HepG2 (cell line): ENCODE measurements around the gene BAZ2A. TPM values are rescaled to one million over a fixed set of nuclear protein-coding genes. Genes with fewer than 3 reads are reported as not detected.

Source experiments
- ATAC-seq: fragments of 200-7000 bp; cut with Tn5 transposase; 3 replicates; pipeline ENCODE4 v1.9.1; 2020; ENCODE audit warnings: mild to moderate bottlenecking, moderate library complexity
- BruUV-seq: library from RNA; stranded (reverse); fragments of 400-500 nt; replicated peaks from 2 replicates; lab custom pipeline; 2021; lab: Mats Ljungman, UMichigan
- CTCF ChIA-PET: fragments of 300-600 bp; formaldehyde crosslinking; extraction: SDS; loops from one replicate; lab custom pipeline; 2021; ENCODE audit warnings: low total read pairs, inconsistent platforms, low intra/inter-chr PET ratio; lab: Yijun Ruan, JAX
- POLR2A ChIA-PET: fragments of 350-600 bp; sonication (Branson Sonifier 250); formaldehyde crosslinking; loops from one replicate; lab custom pipeline; 2020; ENCODE audit warnings: antibody characterized with exemption, inconsistent platforms; lab: Yijun Ruan, JAX
- DNase-seq: peaks from one replicate; pipeline ENCODE4 v3.0.0-alpha.2; 2015; ENCODE audit warnings: low spot score
- FAIRE-seq: peaks from 3 replicates; lab custom pipeline; 2011; peaks lifted over from hg19 to GRCh38; lab: Jason Lieb, UNC
- H2AFZ ChIP-seq: one replicate; pipeline ENCODE4 v1.6.1; 2011; ENCODE audit warnings: low read length, inconsistent platforms
- H3K27ac ChIP-seq: fragments of 300-600 bp; 3 replicates; pipeline ENCODE4 v1.8.0; 2011; ENCODE audit warnings: mixed run types, mild to moderate bottlenecking, mixed read lengths, low read length, inconsistent platforms; ENCODE audit not compliant: insufficient read depth; ENCODE audit errors: extremely low read length
- H3K27me3 ChIP-seq, 2 experiments: fragments of 200-600 bp in 1 of 2; 2 replicates in 1 of 2; 3 replicates in 1 of 2; pipeline versions ENCODE4 v1.6.0 to v1.8.0; 2011; ENCODE audit warnings: low read length in 2 of 2, mild to moderate bottlenecking in 2 of 2, moderate library complexity in 2 of 2, inconsistent platforms in 1 of 2; ENCODE audit not compliant: insufficient read depth in 2 of 2, control insufficient read depth in 1 of 2
- H3K36me3 ChIP-seq, 2 experiments: fragments of 200-600 bp in 1 of 2; replicated peaks in 1 of 2; 2 replicates in 1 of 2; 3 replicates in 1 of 2; pipeline versions ENCODE4 v1.5.1 to v1.8.0; 2011; ENCODE audit warnings: low read length in 2 of 2, inconsistent platforms in 1 of 2; ENCODE audit not compliant: insufficient read depth in 2 of 2, control insufficient read depth in 1 of 2
- H3K4me1 ChIP-seq: 2 replicates; pipeline ENCODE4 v1.5.1; 2012; ENCODE audit warnings: low read length, inconsistent platforms; ENCODE audit not compliant: insufficient read depth
- H3K4me2 ChIP-seq: 2 replicates; pipeline ENCODE4 v1.6.0; 2011; ENCODE audit warnings: low read depth, low read length, inconsistent platforms
- H3K4me3 ChIP-seq, 3 experiments: fragments of 200-600 bp in 1 of 3; sonication (generic), shearing (Covaris generic) in 1 of 3; replicated peaks in 1 of 3; 2 replicates each; pipeline ENCODE4 v1.5.1; 2011 to 2016; ENCODE audit warnings: low read length in 3 of 3, inconsistent platforms in 2 of 3, low read depth in 2 of 3, mild to moderate bottlenecking in 2 of 3, control low read depth in 1 of 3, mixed read lengths in 1 of 3; ENCODE audit not compliant: insufficient read depth in 1 of 3
- H3K79me2 ChIP-seq: one replicate; pipeline ENCODE4 v1.6.1; 2011; ENCODE audit warnings: low read length, inconsistent platforms; ENCODE audit not compliant: insufficient read depth
- H3K9ac ChIP-seq: 2 replicates; pipeline ENCODE4 v1.6.0; 2011; ENCODE audit warnings: mild to moderate bottlenecking, low read depth, low read length, inconsistent platforms; ENCODE audit not compliant: insufficient read depth
- H3K9me3 ChIP-seq: 2 replicates; pipeline ENCODE4 v1.5.1; 2012; ENCODE audit warnings: mild to moderate bottlenecking, low read length
- H4K20me1 ChIP-seq: 2 replicates; pipeline ENCODE4 v1.6.0; 2011; ENCODE audit warnings: inconsistent platforms, mild to moderate bottlenecking, low read length, moderate library complexity; ENCODE audit not compliant: insufficient read depth
- AGO1 ChIP-seq: fragments of 200-400 bp; formaldehyde crosslinking; IDR thresholded peaks from 2 replicates; pipeline ENCODE4 v1.6.1; 2017; ENCODE audit warnings: mild to moderate bottlenecking, low read depth, low read length, moderate library complexity; ENCODE audit not compliant: poor library complexity, severe bottlenecking
- NPAS2 ChIP-seq: sonication (generic); formaldehyde crosslinking; IDR thresholded peaks from 2 replicates; pipeline ENCODE4 v1.8.0; 2022; ENCODE audit warnings: mild to moderate bottlenecking, missing genetic modification reagents, borderline replicate concordance
- PAF1 ChIP-seq: IDR thresholded peaks from 2 replicates; pipeline ENCODE4 v1.6.1; 2016; ENCODE audit warnings: missing genetic modification reagents, missing compliant biosample characterization
- POLR2G ChIP-seq: fragments of 200-400 bp; formaldehyde crosslinking; IDR thresholded peaks from 2 replicates; pipeline ENCODE4 v1.6.1; 2018; ENCODE audit warnings: mild to moderate bottlenecking, low read depth, low read length, moderate library complexity
- YEATS4 ChIP-seq: sonication (generic); formaldehyde crosslinking; IDR thresholded peaks from 2 replicates; pipeline ENCODE4 v1.4.0; 2020; ENCODE audit warnings: missing genetic modification reagents, borderline replicate concordance
- ZNF121 ChIP-seq: sonication (generic); formaldehyde crosslinking; IDR thresholded peaks from 2 replicates; pipeline ENCODE4 v1.5.0; 2020; ENCODE audit warnings: mild to moderate bottlenecking, missing genetic modification reagents
- ZNF337 ChIP-seq: sonication (generic); formaldehyde crosslinking; IDR thresholded peaks from 2 replicates; pipeline ENCODE4 v1.5.1; 2020; ENCODE audit warnings: missing genetic modification reagents, low read depth, mild to moderate bottlenecking, borderline replicate concordance
- ZNF646 ChIP-seq: sonication (generic); formaldehyde crosslinking; IDR thresholded peaks from 2 replicates; pipeline ENCODE4 v1.9.0; 2021; ENCODE audit warnings: mild to moderate bottlenecking, missing genetic modification reagents
- ZNF766 ChIP-seq: sonication (generic); formaldehyde crosslinking; IDR thresholded peaks from 2 replicates; pipeline ENCODE4 v1.5.0; 2020; ENCODE audit warnings: missing genetic modification reagents, borderline replicate concordance
- ZNF776 ChIP-seq: sonication (generic); formaldehyde crosslinking; IDR thresholded peaks from 2 replicates; pipeline ENCODE4 v1.4.0; 2020; ENCODE audit warnings: mild to moderate bottlenecking, missing genetic modification reagents
- ZNF782 ChIP-seq: sonication (generic); formaldehyde crosslinking; IDR thresholded peaks from 2 replicates; pipeline ENCODE4 v1.4.0; 2020; ENCODE audit warnings: missing genetic modification reagents, mild to moderate bottlenecking, borderline replicate concordance
- WGBS: methylation state at CpG from one replicate; pipeline ENCODE4 v1.1.6; 2017; ENCODE audit warnings: low lambda C conversion rate; 5-methylcytosine and 5-hydroxymethylcytosine counted together
- in situ Hi-C: cut with HindIII; loops from 2 replicates; pipeline ENCODE4 v1.10.0; 2017; ENCODE audit warnings: low pct_unique_long_range_greater_than_20kb; ENCODE audit not compliant: extremely low pct_ligation_motif_present
- intact Hi-C: fragments of 100-400 bp; cut with micrococcal nuclease; formaldehyde crosslinking; loops from one replicate; pipeline ENCODE4 v1.10.0; 2022; ENCODE audit not compliant: unreplicated experiment
- polyA plus RNA-seq, 8 experiments: library from polyadenylated mRNA; depleted of rRNA in 3 of 8; stranded (reverse) in 7 of 8; unstranded in 1 of 8; fragments of >200 nt; fragmentation: Illumina TruSeq in 4 of 8; extraction: Trizol in 4 of 8; gene quantifications; 2 replicates each; pipeline versions ENCODE4 v1.2.1 to v1.2.3, GENCODE V29; 2011 to 2016; ENCODE audit warnings: low read depth in 4 of 8, missing spikeins in 1 of 8, mixed read lengths in 1 of 8; ENCODE audit not compliant: insufficient read depth in 1 of 8
- total RNA-seq, 5 experiments: library from RNA; depleted of rRNA; stranded (reverse); fragments of >200 nt; fragmentation: Illumina TruSeq; extraction: Trizol; gene quantifications; 2 replicates each; pipeline ENCODE4 v1.2.3, GENCODE V29; 2016; ENCODE audit warnings: low read depth in 1 of 5

The BAZ2A gene
- total and polyA plus RNA-seq, 2 of the 13 experiments (the other 11 are each of a cell fraction or from before 2014, with no cell fraction given) = 21.8 to 73.5 TPM

- TF ChIP-seq ZNF646 (CRISPR knock-in tag) (peak; percentile 44; the same call in 1 of the 2 replicates), ZNF782 (no peak), ZNF766 (no peak), ZNF337 (no peak)
Measured at GRCh38 chr12:56630180-56630632, at the start of gene BAZ2A (continued).

- in situ Hi-C loops = no loop called here
- Histone ChIP-seq H3K4me2 (no peak overlapping the region), H3K4me1 (peaks cover 80% of the 10 kb centered on the region), H3K9ac (no peak overlapping the region), H3K36me3 (peaks cover 6 to 31% of the 10 kb centered on the region in 2 experiments; a peak in 3 of 5 replicates), H3K79me2 (peaks cover 92% of the 10 kb centered on the region), H4K20me1 (peaks cover 77% of the 10 kb centered on the region), H3K27me3 (no peaks in the 10 kb centered on the region), H2AFZ (no peak overlapping the region), H3K27ac (no peak overlapping the region), H3K4me3 (no peak overlapping the region), H3K9me3 (no peaks in the 10 kb centered on the region)
- TF ChIP-seq POLR2G (0 out of 2 replicates have a peak, but pooled peaks have one; percentile 20), ZNF121 (CRISPR knock-in tag) (peak; percentile 85), PAF1 (CRISPR knock-in tag) (0 out of 2 replicates have a peak, but pooled peaks have one; percentile 35), AGO1 (no peak), YEATS4 (CRISPR knock-in tag) (no peak), ZNF776 (CRISPR knock-in tag) (no peak), NPAS2 (CRISPR knock-in tag) (no peak)
- FAIRE-seq (no peak), ATAC-seq (no peak), DNase-seq (no peak)
- intact Hi-C loops = no loop called here
- 94% methylated on average over 2 of the region's 2 CpGs for WGBS
- POLR2A ChIA-PET = interaction anchor here (1.6 kb wide), 1 partner anchor 33 kb away, joined by 3 read pairs; the partner anchor contains the start of gene ATP5F1B
- CTCF ChIA-PET = no interaction called here
- no TSS peak for BruUV-seq
Measured at GRCh38 chr12:56678852-56679251, 48.7 kb upstream of the BAZ2A start.
